ENCODE results near the gene IL23R. TPM values are rescaled to one million over a fixed set of nuclear protein-coding genes. Genes with fewer than 3 reads are reported as not detected.
"Not testable (repeated sequence)": the region's sequence is repeated elsewhere in the genome, so short reads cannot be mapped to it uniquely, and the experiment has no call there.

The IL23R gene
- total RNA-seq, 8 experiments from 2014 or later: 0.14 to 0.87 (median 0.48) TPM; not detected in 4

GRCh38 chr1:67207398-67207797, 41.1 kb downstream of the IL23R start:
- WGBS, 10 experiments: 50 to 100% (median 90%) methylated on average over 1 to 5 of the region's 5 CpGs; no CpG with 5 or more reads in 1 of the 10 experiments
- H3K4me1 ChIP-seq (replicated peaks in 1 of 2); ATAC-seq (replicated peaks in 6 of 8); H3K27ac ChIP-seq; H3K4me3 ChIP-seq; in situ Hi-C loops (cut with MboI; ENCODE audit: low pct_unique_long_range_greater_than_20kb in 2 of 9, low sequenced_read_pairs in 9 of 9, unreplicated experiment in 9 of 9): not testable (repeated sequence)

DNA sequence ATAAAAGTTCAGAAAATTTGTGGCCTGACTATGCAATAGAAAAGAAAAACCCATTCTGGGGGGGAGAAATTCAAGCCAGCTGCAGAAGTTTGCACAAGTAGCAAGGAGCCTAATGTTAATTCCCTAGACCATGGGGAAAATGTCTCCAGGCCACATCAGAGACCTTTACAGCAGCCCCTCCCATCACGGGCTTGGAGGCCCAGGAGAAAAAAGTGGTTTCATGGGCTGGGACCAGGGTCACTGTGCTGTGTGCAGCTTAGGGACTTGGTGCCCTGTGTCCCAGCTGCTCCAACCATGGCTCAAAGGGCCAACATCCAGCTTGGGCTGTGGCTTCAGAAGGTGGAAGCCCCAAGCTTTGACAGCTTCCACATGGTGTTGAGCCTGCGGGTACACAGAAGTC, 42.0 kb downstream of the IL23R start:
- H3K4me3 ChIP-seq: no peak overlapping the region
- in situ Hi-C loops (cut with MboI; ENCODE audit: low pct_unique_long_range_greater_than_20kb in 2 of 9, low sequenced_read_pairs in 9 of 9, unreplicated experiment in 9 of 9): no loop called here
- 0 to 100% (median 29%) methylated on average over 1 to 2 of the region's 2 CpGs; no CpG with 5 or more reads in 4 of the 10 experiments for WGBS, 10 experiments
- H3K27ac ChIP-seq: no peak overlapping the region
- no peaks in the 10 kb centered on the region for H3K4me1 ChIP-seq (replicated peaks in 1 of 2)
- no peak for ATAC-seq (replicated peaks in 6 of 8)

- Histone ChIP-seq H3K4me3 (no peak overlapping the region), H3K27ac (no peak overlapping the region), H3K4me1 (replicated peaks in 1 of 2) (no peaks in the 10 kb centered on the region)
- WGBS, 10 experiments: 0 to 84% (median 47%) methylated on average over 2 to 3 of the region's 3 CpGs; no CpG with 5 or more reads in 1 of the 10 experiments
- no peak for ATAC-seq (replicated peaks in 6 of 8)
- in situ Hi-C loops (cut with MboI; ENCODE audit: low pct_unique_long_range_greater_than_20kb in 2 of 9, low sequenced_read_pairs in 9 of 9, unreplicated experiment in 9 of 9): no loop called here
Measured at GRCh38 chr1:67209521-67209920, 43.3 kb downstream of the IL23R start.

- no peak overlapping the region for H3K27ac ChIP-seq
- in situ Hi-C loops (cut with MboI; ENCODE audit: low pct_unique_long_range_greater_than_20kb in 2 of 9, low sequenced_read_pairs in 9 of 9, unreplicated experiment in 9 of 9): no loop called here
- H3K4me3 ChIP-seq: no peak overlapping the region
- 45 to 100% (median 81%) methylated on average over 1 to 4 of the region's 4 CpGs for WGBS, 10 experiments
- no peaks in the 10 kb centered on the region for H3K4me1 ChIP-seq (replicated peaks in 1 of 2)
- peak in 3 of 8 experiments; percentile 50 to 60 (median 52) for ATAC-seq (replicated peaks in 6 of 8)
Measured at GRCh38 chr1:67211589-67212563, 45.6 kb downstream of the IL23R start.

GRCh38 chr1:67213164-67213563, 46.9 kb downstream of the IL23R start:
- peak in 3 of 8 experiments; percentile 24 to 27 (median 24) for ATAC-seq (replicated peaks in 6 of 8)
- WGBS, 10 experiments: 20 to 100% (median 65%) methylated on average over 1 to 3 of the region's 3 CpGs; no CpG with 5 or more reads in 3 of the 10 experiments
- Histone ChIP-seq H3K27ac (no peak overlapping the region), H3K4me1 (replicated peaks in 1 of 2) (no peaks in the 10 kb centered on the region), H3K4me3 (no peak overlapping the region)
- in situ Hi-C loops (cut with MboI; ENCODE audit: low pct_unique_long_range_greater_than_20kb in 2 of 9, low sequenced_read_pairs in 9 of 9, unreplicated experiment in 9 of 9): no loop called here

- Histone ChIP-seq H3K4me1 (replicated peaks in 1 of 2) (no peaks in the 10 kb centered on the region), H3K4me3 (no peak overlapping the region), H3K27ac (no peak overlapping the region)
- no peak for ATAC-seq (replicated peaks in 6 of 8)
- in situ Hi-C loops (cut with MboI; ENCODE audit: low pct_unique_long_range_greater_than_20kb in 2 of 9, low sequenced_read_pairs in 9 of 9, unreplicated experiment in 9 of 9): no loop called here
- WGBS, 10 experiments: 71 to 100% (median 100%) methylated on average over 1 of the region's 1 CpG; no CpG with 5 or more reads in 6 of the 10 experiments
Measured at GRCh38 chr1:67213948-67214347, 47.7 kb downstream of the IL23R start.

GRCh38 chr1:67214420-67215174, 48.3 kb downstream of the IL23R start:
- Histone ChIP-seq H3K27ac (no peak overlapping the region), H3K4me3 (no peak overlapping the region), H3K4me1 (replicated peaks in 1 of 2) (no peaks in the 10 kb centered on the region)
- in situ Hi-C loops (cut with MboI; ENCODE audit: low pct_unique_long_range_greater_than_20kb in 2 of 9, low sequenced_read_pairs in 9 of 9, unreplicated experiment in 9 of 9): no loop called here
- ATAC-seq (replicated peaks in 6 of 8): peak in 2 of 8 experiments; percentile 48 to 55
- 42 to 100% (median 78%) methylated on average over 2 to 11 of the region's 11 CpGs; no CpG with 5 or more reads in 1 of the 10 experiments for WGBS, 10 experiments

DNA sequence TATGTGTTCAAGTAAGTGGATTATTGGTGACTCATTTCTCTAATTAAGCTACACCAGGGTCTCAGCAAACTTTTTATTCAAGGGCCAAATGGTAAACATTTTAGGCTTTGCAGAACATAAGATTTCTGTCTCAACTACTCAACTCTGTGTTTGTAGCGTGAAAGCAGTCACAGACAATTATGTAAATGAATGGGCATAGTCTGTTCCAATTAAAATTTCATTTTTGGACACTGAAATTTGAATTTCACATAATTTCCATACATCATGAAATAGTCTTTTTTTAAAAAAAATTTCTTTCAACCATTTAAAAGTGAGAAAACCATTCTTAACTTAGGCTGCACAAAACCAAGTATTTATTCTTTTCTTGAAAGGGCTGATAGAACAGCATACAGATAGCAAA, 50.1 kb downstream of the IL23R start:
- ATAC-seq (replicated peaks in 6 of 8): no peak
- no peak overlapping the region for H3K27ac ChIP-seq
- H3K4me3 ChIP-seq: no peak overlapping the region
- in situ Hi-C loops (cut with MboI; ENCODE audit: low pct_unique_long_range_greater_than_20kb in 2 of 9, low sequenced_read_pairs in 9 of 9, unreplicated experiment in 9 of 9): no loop called here
- no peaks in the 10 kb centered on the region for H3K4me1 ChIP-seq (replicated peaks in 1 of 2)
- WGBS, 10 experiments: 17 to 100% (median 85%) methylated on average over 1 of the region's 1 CpG; no CpG with 5 or more reads in 2 of the 10 experiments

- WGBS, 10 experiments: 0 to 100% (median 83%) methylated on average over 1 of the region's 1 CpG; no CpG with 5 or more reads in 1 of the 10 experiments
- peak in 3 of 8 experiments; percentile 45 to 76 (median 55) for ATAC-seq (replicated peaks in 6 of 8)
- in situ Hi-C loops (cut with MboI; ENCODE audit: low pct_unique_long_range_greater_than_20kb in 2 of 9, low sequenced_read_pairs in 9 of 9, unreplicated experiment in 9 of 9): no loop called here
Measured at GRCh38 chr1:67217417-67217816, 51.2 kb downstream of the IL23R start.

GRCh38 chr1:67217938-67218337, 51.7 kb downstream of the IL23R start:
- Histone ChIP-seq H3K4me1 (replicated peaks in 1 of 2) (no peaks in the 10 kb centered on the region), H3K27ac (no peak overlapping the region), H3K4me3 (no peak overlapping the region)
- peak in 2 of 8 experiments; percentile 38 to 58 for ATAC-seq (replicated peaks in 6 of 8)
- WGBS, 10 experiments: 0 to 100% (median 63%) methylated on average over 1 of the region's 1 CpG; no CpG with 5 or more reads in 2 of the 10 experiments
- in situ Hi-C loops (cut with MboI; ENCODE audit: low pct_unique_long_range_greater_than_20kb in 2 of 9, low sequenced_read_pairs in 9 of 9, unreplicated experiment in 9 of 9): no loop called here

More at GRCh38 chr1:67217417-67217816, 51.2 kb downstream of the IL23R start:
- no peak overlapping the region for H3K27ac ChIP-seq
- H3K4me3 ChIP-seq: no peak overlapping the region
- no peaks in the 10 kb centered on the region for H3K4me1 ChIP-seq (replicated peaks in 1 of 2)

- Histone ChIP-seq H3K4me1 (replicated peaks in 1 of 2) (peaks cover 14 to 24% of the 10 kb centered on the region in 2 donors), H3K4me3 (no peak overlapping the region), H3K27ac (no peak overlapping the region)
- in situ Hi-C loops (cut with MboI; ENCODE audit: low pct_unique_long_range_greater_than_20kb in 2 of 9, low sequenced_read_pairs in 9 of 9, unreplicated experiment in 9 of 9): loop anchor here in 5 of 9 experiments (25.0 kb wide), 2 partner anchors 262 to 287 kb away; no protein-coding TSS in a partner anchor
- WGBS, 10 experiments: 11 to 100% (median 42%) methylated on average over 1 to 2 of the region's 2 CpGs; no CpG with 5 or more reads in 1 of the 10 experiments
- peak in 4 of 8 experiments; percentile 33 to 88 (median 82) for ATAC-seq (replicated peaks in 6 of 8)
Measured at GRCh38 chr1:67224856-67225255, 58.6 kb downstream of the IL23R start.

DNA sequence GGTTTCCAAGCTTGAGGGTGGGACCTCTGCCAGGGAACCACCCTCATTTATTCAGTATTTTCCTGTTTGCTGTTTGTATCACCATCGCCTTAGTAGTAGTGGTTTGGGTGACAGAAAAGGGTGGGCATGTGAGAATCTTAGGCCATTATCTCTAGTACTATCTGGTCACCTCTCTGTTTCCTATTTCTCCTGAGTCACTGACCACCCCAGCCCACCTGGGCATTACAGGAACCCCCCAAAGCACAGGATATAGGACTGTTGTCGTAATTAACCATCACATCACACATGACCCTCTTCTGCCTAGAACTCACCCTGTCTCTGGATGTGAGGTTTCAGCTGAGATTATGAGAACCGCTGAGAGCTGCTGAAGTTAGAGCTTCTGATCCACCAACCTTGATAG, 60.4 kb downstream of the IL23R start:
- Histone ChIP-seq H3K27ac (no peak overlapping the region), H3K4me1 (replicated peaks in 1 of 2) (peaks cover 14 to 24% of the 10 kb centered on the region in 2 donors), H3K4me3 (no peak overlapping the region)
- in situ Hi-C loops (cut with MboI; ENCODE audit: low pct_unique_long_range_greater_than_20kb in 2 of 9, low sequenced_read_pairs in 9 of 9, unreplicated experiment in 9 of 9): loop anchor here in 5 of 9 experiments (25.0 kb wide), 2 partner anchors 261 to 286 kb away; no protein-coding TSS in a partner anchor
- peak in 1 of 8 experiments; percentile 23 for ATAC-seq (replicated peaks in 6 of 8)
- WGBS, 10 experiments: 20 to 100% (median 90%) methylated on average over 1 to 3 of the region's 3 CpGs; no CpG with 5 or more reads in 1 of the 10 experiments

Measured in motor neuron (in vitro differentiated cells).